Tibial nerve (tissue), 4 donors: ENCODE measurements around the gene C1orf159. TPM values are rescaled to one million over a fixed set of nuclear protein-coding genes. Genes with fewer than 3 reads are reported as not detected.

Experiments
- DNase-seq, 2 donors: peaks; one replicate each; pipeline ENCODE4 v3.0.0-alpha.2; 2019; ENCODE audit warnings: low spot score in 2 of 2
- H3K27ac ChIP-seq, 4 donors: fragments of 200-600 bp; sonication (generic) in 3 of 4; one replicate each; pipeline ENCODE4 v1.5.1; 2017 to 2019; ENCODE audit warnings: mild to moderate bottlenecking in 1 of 4
- H3K27me3 ChIP-seq, 2 donors: fragments of 200-600 bp; sonication (generic) in 1 of 2; one replicate each; pipeline versions ENCODE4 v1.5.1 to v1.6.0; 2017 to 2019
- H3K36me3 ChIP-seq, 3 donors: fragments of 200-600 bp; sonication (generic); one replicate each; pipeline ENCODE4 v1.5.1; 2018 to 2019
- H3K4me1 ChIP-seq, 4 donors: fragments of 200-600 bp; sonication (generic) in 3 of 4; one replicate each; pipeline ENCODE4 v1.5.1; 2017 to 2019
- H3K4me3 ChIP-seq, 4 donors: fragments of 200-600 bp; sonication (generic) in 3 of 4; one replicate each; pipeline ENCODE4 v1.5.1; 2017 to 2019; ENCODE audit warnings: mild to moderate bottlenecking in 1 of 4, moderate library complexity in 1 of 4
- H3K9me3 ChIP-seq, 4 donors: fragments of 200-600 bp; sonication (generic) in 3 of 4; one replicate each; pipeline ENCODE4 v1.5.1; 2017 to 2019
- EP300 ChIP-seq, 2 donors: sonication (generic); formaldehyde crosslinking; IDR thresholded peaks; one replicate each; pipeline ENCODE4 v1.6.1; 2017; ENCODE audit warnings: antibody characterized with exemption in 2 of 2, mild to moderate bottlenecking in 1 of 2
- POLR2A ChIP-seq, 2 donors: fragments of 450-650 bp; IDR thresholded peaks; one replicate each; pipeline ENCODE4 v1.6.1; 2017; ENCODE audit warnings: antibody characterized with exemption in 2 of 2, mild to moderate bottlenecking in 2 of 2, moderate library complexity in 2 of 2
- WGBS, 2 donors: methylation state at CpG; one replicate each; pipeline ENCODE4 v1.1.5; 2018; 5-methylcytosine and 5-hydroxymethylcytosine counted together
- total RNA-seq, 4 donors: library from RNA; depleted of rRNA; stranded (reverse); fragments of >200 nt; gene quantifications; one replicate each; pipeline ENCODE4 v1.1.0, GENCODE V29; 2016
- TF ChIP-seq, protein P1 (sequence below), 5 experiments: fragments of 200-600 bp in 3 of 5; fragments of 450-650 bp in 2 of 5; sonication (generic) in 3 of 5; IDR thresholded peaks; one replicate each; pipeline ENCODE4 v1.5.1; 2016 to 2019; ENCODE audit warnings: antibody characterized with exemption in 5 of 5, mild to moderate bottlenecking in 3 of 5, moderate library complexity in 2 of 5

Gene C1orf159
- total RNA-seq, 4 donors from 2014 or later = 18.4 to 29.4 (median 23.1) TPM

GRCh38 chr1:1082776-1083415, 33.0 kb downstream of the C1orf159 start:
- no peak overlapping the region for H3K27ac ChIP-seq
- WGBS, 2 donors = 89 to 91% methylated on average over 25 to 40 of the region's 40 CpGs
- peaks cover 0 to 11% of the 10 kb centered on the region in 2 donors for H3K27me3 ChIP-seq
- H3K4me3 ChIP-seq = no peak overlapping the region
- TF ChIP-seq EP300 (IDR thresholded peaks at IDR 0.05) (no peak), POLR2A (IDR thresholded peaks at IDR 0.05) (no peak)
- TF ChIP-seq, protein P1, sequence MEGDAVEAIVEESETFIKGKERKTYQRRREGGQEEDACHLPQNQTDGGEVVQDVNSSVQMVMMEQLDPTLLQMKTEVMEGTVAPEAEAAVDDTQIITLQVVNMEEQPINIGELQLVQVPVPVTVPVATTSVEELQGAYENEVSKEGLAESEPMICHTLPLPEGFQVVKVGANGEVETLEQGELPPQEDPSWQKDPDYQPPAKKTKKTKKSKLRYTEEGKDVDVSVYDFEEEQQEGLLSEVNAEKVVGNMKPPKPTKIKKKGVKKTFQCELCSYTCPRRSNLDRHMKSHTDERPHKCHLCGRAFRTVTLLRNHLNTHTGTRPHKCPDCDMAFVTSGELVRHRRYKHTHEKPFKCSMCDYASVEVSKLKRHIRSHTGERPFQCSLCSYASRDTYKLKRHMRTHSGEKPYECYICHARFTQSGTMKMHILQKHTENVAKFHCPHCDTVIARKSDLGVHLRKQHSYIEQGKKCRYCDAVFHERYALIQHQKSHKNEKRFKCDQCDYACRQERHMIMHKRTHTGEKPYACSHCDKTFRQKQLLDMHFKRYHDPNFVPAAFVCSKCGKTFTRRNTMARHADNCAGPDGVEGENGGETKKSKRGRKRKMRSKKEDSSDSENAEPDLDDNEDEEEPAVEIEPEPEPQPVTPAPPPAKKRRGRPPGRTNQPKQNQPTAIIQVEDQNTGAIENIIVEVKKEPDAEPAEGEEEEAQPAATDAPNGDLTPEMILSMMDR (IDR thresholded peaks at IDR 0.05) = no peak
- H3K4me1 ChIP-seq = peaks cover 0 to 17% (median 12%) of the 10 kb centered on the region in 4 donors
- no peak for DNase-seq
- H3K9me3 ChIP-seq = no peaks in the 10 kb centered on the region
- H3K36me3 ChIP-seq = peaks cover 0 to 64% (median 0%) of the 10 kb centered on the region in 3 donors

- DNase-seq = no peak
- H3K9me3 ChIP-seq = no peaks in the 10 kb centered on the region
- H3K27me3 ChIP-seq = peaks cover 0 to 11% of the 10 kb centered on the region in 2 donors
- H3K4me3 ChIP-seq = no peak overlapping the region
- H3K36me3 ChIP-seq = peaks cover 0 to 62% (median 0%) of the 10 kb centered on the region in 3 donors
- no peak overlapping the region for H3K27ac ChIP-seq
- WGBS, 2 donors = 90 to 92% methylated on average over 23 to 25 of the region's 27 CpGs
- H3K4me1 ChIP-seq = peaks cover 0 to 17% (median 12%) of the 10 kb centered on the region in 4 donors
- TF ChIP-seq POLR2A (IDR thresholded peaks at IDR 0.05) (no peak), EP300 (IDR thresholded peaks at IDR 0.05) (no peak)
- TF ChIP-seq, protein P1 (IDR thresholded peaks at IDR 0.05) = no peak
These were observed 33.6 kb downstream of the C1orf159 start for GRCh38 chr1:1082239-1082775.

DNA sequence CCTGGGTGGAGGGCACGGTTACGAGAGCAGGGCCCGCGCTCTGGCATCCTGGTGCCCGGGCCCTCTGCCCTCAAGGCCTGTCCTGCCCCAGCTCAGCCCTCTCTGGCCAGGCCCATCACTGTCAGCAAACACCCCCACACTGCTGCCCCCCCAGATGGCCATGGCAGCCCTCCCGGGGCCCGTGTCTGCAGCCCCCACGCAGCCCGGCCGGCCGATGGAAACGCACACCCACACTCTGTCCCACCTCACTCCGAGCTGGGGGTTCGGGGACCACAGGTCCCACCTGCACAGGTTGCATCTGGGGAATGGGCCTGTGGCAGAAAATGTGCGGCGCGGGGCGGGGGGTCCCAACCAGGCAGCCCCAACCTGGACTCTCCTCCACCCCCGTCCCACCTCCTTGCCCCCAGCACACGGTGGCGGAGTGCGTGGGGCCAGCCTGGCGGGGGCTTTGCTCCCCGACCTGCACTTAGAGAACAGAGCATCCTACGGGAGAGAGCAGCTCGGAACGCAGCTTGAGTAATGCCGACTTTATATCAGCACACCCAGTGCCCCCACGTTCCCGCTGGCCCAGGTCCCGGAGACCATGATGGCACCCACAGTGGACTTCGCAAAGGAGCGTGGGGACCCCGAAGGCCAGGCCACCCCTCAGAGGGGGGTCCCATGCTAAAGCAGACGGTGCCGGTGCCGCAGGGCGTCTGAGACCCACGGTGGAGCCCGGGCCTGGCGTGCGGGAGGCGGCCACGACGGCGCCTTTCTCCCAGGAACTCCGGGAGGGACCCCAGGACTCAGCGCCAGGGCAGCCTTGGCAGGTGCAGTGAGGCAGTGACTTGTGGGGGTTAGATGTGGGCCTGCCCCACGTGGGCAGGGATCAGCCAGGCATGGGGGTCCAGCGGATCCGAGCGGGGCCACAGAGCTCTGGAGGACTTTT, 34.3 kb downstream of the C1orf159 start:
- DNase-seq = no peak
- Histone ChIP-seq H3K36me3 (peaks cover 0 to 54% (median 0%) of the 10 kb centered on the region in 3 donors), H3K9me3 (no peaks in the 10 kb centered on the region), H3K27me3 (peaks cover 0 to 11% of the 10 kb centered on the region in 2 donors), H3K4me3 (no peak overlapping the region), H3K27ac (no peak overlapping the region), H3K4me1 (peaks cover 0 to 17% (median 12%) of the 10 kb centered on the region in 4 donors)
- TF ChIP-seq EP300 (IDR thresholded peaks at IDR 0.05) (no peak), POLR2A (IDR thresholded peaks at IDR 0.05) (no peak)
- TF ChIP-seq, protein P1 (IDR thresholded peaks at IDR 0.05) = no peak
- WGBS, 2 donors = 90 to 92% methylated on average over 35 to 45 of the region's 52 CpGs

DNA sequence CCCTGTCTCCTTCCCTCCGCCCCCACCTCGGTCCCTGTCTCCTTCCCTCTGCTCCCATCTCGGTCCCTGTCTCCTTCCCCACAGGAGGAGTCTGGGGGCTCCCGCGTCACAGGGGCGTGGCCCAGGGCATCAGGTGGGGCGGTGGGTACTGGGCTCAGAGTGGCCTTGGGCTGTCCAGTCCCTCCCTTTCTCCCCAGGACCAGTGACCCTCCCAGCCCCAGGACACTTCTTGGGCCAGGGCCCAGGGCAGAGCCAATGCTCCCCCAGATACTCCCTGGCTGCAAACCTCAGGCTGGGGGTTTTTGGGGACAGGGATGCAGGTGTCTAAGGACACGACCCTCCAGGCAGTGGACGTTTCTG, 35.0 kb downstream of the C1orf159 start:
- 38 to 46% methylated on average over 7 to 8 of the region's 9 CpGs for WGBS, 2 donors
- DNase-seq = no peak

More for the DNA sequence above, 35.0 kb downstream of the C1orf159 start:
- Histone ChIP-seq H3K27ac (no peak overlapping the region), H3K9me3 (no peaks in the 10 kb centered on the region), H3K4me3 (no peak overlapping the region), H3K36me3 (peaks cover 0 to 48% (median 0%) of the 10 kb centered on the region in 3 donors), H3K4me1 (peaks cover 0 to 17% (median 12%) of the 10 kb centered on the region in 4 donors), H3K27me3 (peaks cover 0 to 12% of the 10 kb centered on the region in 2 donors)
- TF ChIP-seq, protein P1 (IDR thresholded peaks at IDR 0.05) = no peak
- TF ChIP-seq POLR2A (IDR thresholded peaks at IDR 0.05) (no peak), EP300 (IDR thresholded peaks at IDR 0.05) (no peak)
